Effector CD4-positive, alpha-beta T cell (primary cell): ENCODE results near the gene DNAH9.

Experiments used
- DNase-seq: peaks from one replicate; pipeline ENCODE4 v3.0.0-alpha.2; 2020

Gene DNAH9

GRCh38 chr17:11779892-11780291 is 181.6 kb downstream of the DNAH9 start:
- DNase-seq = no peak

GRCh38 chr17:11780621-11781020 is 182.4 kb downstream of the DNAH9 start:
- no peak for DNase-seq

- DNase-seq = no peak
These were observed 188.6 kb downstream of the DNAH9 start for GRCh38 chr17:11786711-11787438.

GRCh38 chr17:11795906-11796305 is 197.6 kb downstream of the DNAH9 start:
- DNase-seq = no peak

- no peak for DNase-seq
These were observed 199.5 kb downstream of the DNAH9 start for GRCh38 chr17:11797803-11798202.

- no peak for DNase-seq
These were observed 205.1 kb downstream of the DNAH9 start for GRCh38 chr17:11803231-11803969.

GRCh38 chr17:11805138-11805537 is 206.9 kb downstream of the DNAH9 start:
- DNase-seq = no peak

GRCh38 chr17:11805952-11806351 is 207.7 kb downstream of the DNAH9 start:
- DNase-seq = no peak

GRCh38 chr17:11807606-11808005 is 209.3 kb downstream of the DNAH9 start:
- DNase-seq = no peak

- no peak for DNase-seq
These were observed 215.0 kb downstream of the DNAH9 start for GRCh38 chr17:11813278-11813677.

- DNase-seq = no peak
These were observed 215.6 kb downstream of the DNAH9 start for GRCh38 chr17:11813871-11814270.

- no peak for DNase-seq
These were observed 216.5 kb downstream of the DNAH9 start for GRCh38 chr17:11814655-11815262.

- no peak for DNase-seq
These were observed 218.1 kb downstream of the DNAH9 start for GRCh38 chr17:11816409-11816808.

GRCh38 chr17:11823862-11824261 is 225.6 kb downstream of the DNAH9 start:
- DNase-seq = no peak

- DNase-seq = no peak
These were observed 227.4 kb downstream of the DNAH9 start for GRCh38 chr17:11825572-11826209.

- DNase-seq = no peak
These were observed 234.3 kb downstream of the DNAH9 start for GRCh38 chr17:11832401-11833137.

GRCh38 chr17:11836508-11836907 is 238.2 kb downstream of the DNAH9 start:
- DNase-seq = no peak

GRCh38 chr17:11840052-11840451 is 241.8 kb downstream of the DNAH9 start:
- DNase-seq = no peak

GRCh38 chr17:11840831-11841230 is 242.6 kb downstream of the DNAH9 start:
- no peak for DNase-seq

GRCh38 chr17:11848330-11848729 is 250.1 kb downstream of the DNAH9 start:
- DNase-seq = no peak

GRCh38 chr17:11852231-11852630 is 254.0 kb downstream of the DNAH9 start:
- DNase-seq = no peak

- DNase-seq = no peak
These were observed 254.6 kb downstream of the DNAH9 start for GRCh38 chr17:11852912-11853311.
